ENCODE measurements around the gene MED12L. TPM values are rescaled to one million over a fixed set of nuclear protein-coding genes. Genes with fewer than 3 reads are reported as not detected.
A peak's percentile ranks its signal among the peaks of the same experiment; 100 is the strongest.

Gene MED12L
- total and polyA plus RNA-seq, 10 of the 15 experiments (the other 5 are each of a cell fraction or from before 2014, with no cell fraction given): 0.01 to 0.06 (median 0.03) TPM; not detected in 2

- TF ChIP-seq YBX1 (IDR thresholded peaks at IDR 0.05) (no peak), POU2F2 (IDR thresholded peaks at IDR 0.05; ENCODE audit: borderline replicate concordance, low read depth, low read length) (0 out of 3 replicates have a peak, but pooled peaks have one; percentile 21), POLR2A (IDR thresholded peaks at IDR 0.05; ENCODE audit: low read depth, low read length) (no peak), ATF7 (IDR thresholded peaks at IDR 0.05; ENCODE audit: low read depth) (no peak), MLLT1 (IDR thresholded peaks at IDR 0.05) (no peak), NR2F1 (conservative IDR thresholded peaks at IDR 0.05) (0 out of 2 replicates have a peak, but pooled peaks have one; percentile 38), CBX5 (IDR thresholded peaks at IDR 0.05; ENCODE audit: low read depth) (no peak), NFIC (IDR thresholded peaks at IDR 0.05; ENCODE audit: low read depth, low read length) (peak; percentile 66), TCF12 (IDR thresholded peaks at IDR 0.05; ENCODE audit: low read depth, low read length) (no peak), CBX3 (IDR thresholded peaks at IDR 0.05; ENCODE audit: borderline replicate concordance, low read depth) (no peak), SMAD1 (IDR thresholded peaks at IDR 0.05; ENCODE audit: low read depth, partially characterized antibody) (no peak), BACH1 (IDR thresholded peaks at IDR 0.05; ENCODE audit: borderline replicate concordance) (no peak), FOXK2 (IDR thresholded peaks at IDR 0.05) (no peak), GATAD2B (conservative IDR thresholded peaks at IDR 0.05; ENCODE audit: low read depth) (no peak), SMAD5 (IDR thresholded peaks at IDR 0.05; ENCODE audit: low read depth) (no peak), SUZ12 (IDR thresholded peaks at IDR 0.05; ENCODE audit: unreplicated experiment) (no peak), CEBPB (IDR thresholded peaks at IDR 0.05; ENCODE audit: borderline replicate concordance in 1 of 2, low read depth in 2 of 2, low read length in 2 of 2) (no peak), TAF1 (IDR thresholded peaks at IDR 0.05; ENCODE audit: borderline replicate concordance, low read depth, low read length) (no peak), SREBF2 (IDR thresholded peaks at IDR 0.05; ENCODE audit: low read length) (no peak), BMI1 (IDR thresholded peaks at IDR 0.05; ENCODE audit: borderline replicate concordance) (no peak), HDAC6 (IDR thresholded peaks at IDR 0.05; ENCODE audit: unreplicated experiment) (no peak), CHD1 (IDR thresholded peaks at IDR 0.05; ENCODE audit: low read depth, low read length) (no peak), KAT2A (conservative IDR thresholded peaks at IDR 0.05; ENCODE audit: control insufficient read depth, low read depth, low read length) (no peak), SPI1 (IDR thresholded peaks at IDR 0.05; ENCODE audit: borderline replicate concordance, insufficient read depth, low read depth, low read length) (no peak)
- TF ChIP-seq, protein P1, sequence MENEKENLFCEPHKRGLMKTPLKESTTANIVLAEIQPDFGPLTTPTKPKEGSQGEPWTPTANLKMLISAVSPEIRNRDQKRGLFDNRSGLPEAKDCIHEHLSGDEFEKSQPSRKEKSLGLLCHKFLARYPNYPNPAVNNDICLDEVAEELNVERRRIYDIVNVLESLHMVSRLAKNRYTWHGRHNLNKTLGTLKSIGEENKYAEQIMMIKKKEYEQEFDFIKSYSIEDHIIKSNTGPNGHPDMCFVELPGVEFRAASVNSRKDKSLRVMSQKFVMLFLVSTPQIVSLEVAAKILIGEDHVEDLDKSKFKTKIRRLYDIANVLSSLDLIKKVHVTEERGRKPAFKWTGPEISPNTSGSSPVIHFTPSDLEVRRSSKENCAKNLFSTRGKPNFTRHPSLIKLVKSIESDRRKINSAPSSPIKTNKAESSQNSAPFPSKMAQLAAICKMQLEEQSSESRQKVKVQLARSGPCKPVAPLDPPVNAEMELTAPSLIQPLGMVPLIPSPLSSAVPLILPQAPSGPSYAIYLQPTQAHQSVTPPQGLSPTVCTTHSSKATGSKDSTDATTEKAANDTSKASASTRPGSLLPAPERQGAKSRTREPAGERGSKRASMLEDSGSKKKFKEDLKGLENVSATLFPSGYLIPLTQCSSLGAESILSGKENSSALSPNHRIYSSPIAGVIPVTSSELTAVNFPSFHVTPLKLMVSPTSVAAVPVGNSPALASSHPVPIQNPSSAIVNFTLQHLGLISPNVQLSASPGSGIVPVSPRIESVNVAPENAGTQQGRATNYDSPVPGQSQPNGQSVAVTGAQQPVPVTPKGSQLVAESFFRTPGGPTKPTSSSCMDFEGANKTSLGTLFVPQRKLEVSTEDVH (IDR thresholded peaks at IDR 0.05; ENCODE audit: low read depth, partially characterized antibody): no peak
- TF ChIP-seq, protein P2, sequence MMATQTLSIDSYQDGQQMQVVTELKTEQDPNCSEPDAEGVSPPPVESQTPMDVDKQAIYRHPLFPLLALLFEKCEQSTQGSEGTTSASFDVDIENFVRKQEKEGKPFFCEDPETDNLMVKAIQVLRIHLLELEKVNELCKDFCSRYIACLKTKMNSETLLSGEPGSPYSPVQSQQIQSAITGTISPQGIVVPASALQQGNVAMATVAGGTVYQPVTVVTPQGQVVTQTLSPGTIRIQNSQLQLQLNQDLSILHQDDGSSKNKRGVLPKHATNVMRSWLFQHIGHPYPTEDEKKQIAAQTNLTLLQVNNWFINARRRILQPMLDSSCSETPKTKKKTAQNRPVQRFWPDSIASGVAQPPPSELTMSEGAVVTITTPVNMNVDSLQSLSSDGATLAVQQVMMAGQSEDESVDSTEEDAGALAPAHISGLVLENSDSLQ (IDR thresholded peaks at IDR 0.05): no peak
Measured at GRCh38 chr3:151268267-151269235, 183.1 kb downstream of the MED12L start (continued).

Measured in GM12878 (cell line).